COLO668 (cell line): ENCODE results near the gene SDK1.
"Not testable (repeated sequence)": the region's sequence is repeated elsewhere in the genome, so short reads cannot be mapped to it uniquely, and the experiment has no call there.

Experiments
- DNase-seq: peaks from one replicate; lab custom pipeline; 2025; ENCODE audit not compliant: unreplicated experiment; lab: John Stamatoyannopoulos, UW

The SDK1 gene

GRCh38 chr7:3710122-3710521 lies 409.1 kb downstream of the SDK1 start:
- no peak for DNase-seq

- DNase-seq = no peak
Observed at GRCh38 chr7:3710531-3710930, 409.5 kb downstream of the SDK1 start.

DNA sequence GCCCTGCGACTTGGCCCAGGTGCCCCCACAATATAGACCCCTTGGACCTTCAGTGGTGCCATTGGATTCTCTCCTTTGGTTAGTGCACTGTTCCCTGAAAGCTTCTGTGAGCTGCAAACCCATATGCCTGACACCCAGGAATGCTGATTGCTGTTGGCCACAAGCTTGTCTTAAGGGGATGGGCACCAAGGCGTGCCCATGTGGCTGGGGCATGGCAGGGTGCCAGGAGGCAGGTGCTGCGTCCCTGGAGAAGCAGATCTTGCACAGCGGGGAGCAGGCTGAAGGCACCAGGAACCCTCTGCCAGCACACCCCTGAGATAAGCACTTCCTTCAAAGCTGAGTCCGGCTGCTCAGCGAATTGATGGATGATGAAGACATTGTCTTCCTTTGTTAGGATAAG lies 411.8 kb downstream of the SDK1 start:
- no peak for DNase-seq

GRCh38 chr7:3721422-3721821 lies 420.4 kb downstream of the SDK1 start:
- DNase-seq = no peak

DNA sequence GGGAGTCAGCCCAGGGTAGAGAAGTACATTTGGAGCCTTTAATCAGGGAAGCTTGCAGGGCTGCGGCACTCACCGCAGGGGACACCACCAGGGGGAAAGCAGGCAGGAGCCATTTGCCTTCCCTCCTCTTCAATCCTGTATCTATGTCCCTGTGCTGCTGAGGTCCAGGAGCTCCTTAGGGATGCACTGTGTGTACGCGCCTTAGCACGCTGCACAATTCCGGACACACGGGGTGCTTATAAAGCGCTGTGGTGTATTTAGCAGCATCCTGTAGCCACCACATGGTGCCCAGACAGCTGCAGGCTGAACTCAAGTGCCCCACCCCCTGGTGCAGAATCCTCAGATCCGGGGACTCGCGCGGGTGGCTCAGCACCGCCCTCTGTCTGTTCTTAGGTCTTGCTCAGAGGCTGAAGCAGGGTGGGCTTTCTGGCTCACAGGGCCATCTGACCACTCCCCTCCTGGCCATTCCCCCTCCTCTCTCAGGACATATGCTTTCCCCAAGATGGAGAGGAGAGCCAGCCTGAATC lies 421.4 kb downstream of the SDK1 start:
- DNase-seq = peak; percentile 24

- no peak for DNase-seq
Observed at GRCh38 chr7:3725155-3726059, 424.4 kb downstream of the SDK1 start.

- no peak for DNase-seq
Observed at GRCh38 chr7:3730276-3730675, 429.2 kb downstream of the SDK1 start.

DNA sequence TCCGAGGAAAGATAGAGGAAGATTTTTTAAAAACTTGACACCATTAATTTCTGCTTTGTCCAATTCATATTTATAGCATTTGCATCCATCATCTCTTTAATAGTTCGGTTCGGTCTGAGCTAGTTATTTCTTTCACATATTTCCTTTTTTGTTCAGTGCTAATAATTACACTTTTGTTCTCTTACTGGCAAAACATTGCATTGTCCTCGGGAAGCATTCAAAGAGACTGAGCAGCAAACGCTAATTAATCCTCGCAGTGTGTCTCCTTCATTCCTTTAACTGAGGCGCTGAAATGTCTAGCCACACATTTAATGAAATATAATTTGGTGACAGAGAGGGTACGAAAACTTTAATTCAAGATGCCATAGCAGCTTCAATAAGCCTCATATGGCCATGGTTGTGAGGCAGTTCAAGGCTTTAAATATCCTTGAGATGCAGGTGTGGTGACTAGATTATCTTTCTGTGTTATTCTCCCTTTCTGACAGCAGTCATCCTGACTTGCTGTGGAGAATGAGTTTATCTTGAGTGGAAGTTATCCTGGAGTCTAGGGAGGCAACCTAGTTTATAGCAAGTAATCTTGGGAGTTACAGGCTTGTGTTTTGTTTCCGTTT lies 431.4 kb downstream of the SDK1 start:
- DNase-seq = no peak

- no peak for DNase-seq
Observed at GRCh38 chr7:3733541-3734140, 432.6 kb downstream of the SDK1 start.

GRCh38 chr7:3738964-3739363 lies 437.9 kb downstream of the SDK1 start:
- DNase-seq = no peak

DNA sequence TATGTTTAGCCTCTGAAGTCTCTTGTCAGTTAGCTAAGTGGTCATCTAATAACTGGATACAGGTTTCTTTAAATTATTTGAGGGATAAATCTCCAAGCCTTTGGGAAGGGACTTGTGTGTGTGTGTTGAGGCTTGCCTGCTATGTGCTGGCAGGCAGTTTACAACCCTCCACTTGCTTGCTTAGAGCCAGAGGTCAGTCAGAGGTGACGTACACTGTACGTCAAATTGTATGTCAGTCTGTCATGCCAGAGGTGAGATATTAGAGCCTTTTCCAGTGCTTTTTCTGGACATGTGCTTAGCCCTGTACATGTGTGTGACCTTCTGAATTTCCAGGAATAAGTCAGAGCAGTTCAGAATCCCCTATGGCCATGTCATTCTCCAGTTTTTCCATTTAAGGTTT lies 438.9 kb downstream of the SDK1 start:
- no peak for DNase-seq

GRCh38 chr7:3747467-3747866 lies 446.4 kb downstream of the SDK1 start:
- DNase-seq = no peak

GRCh38 chr7:3748389-3748788 lies 447.3 kb downstream of the SDK1 start:
- DNase-seq = no peak

GRCh38 chr7:3753868-3754267 lies 452.8 kb downstream of the SDK1 start:
- DNase-seq = no peak

DNA sequence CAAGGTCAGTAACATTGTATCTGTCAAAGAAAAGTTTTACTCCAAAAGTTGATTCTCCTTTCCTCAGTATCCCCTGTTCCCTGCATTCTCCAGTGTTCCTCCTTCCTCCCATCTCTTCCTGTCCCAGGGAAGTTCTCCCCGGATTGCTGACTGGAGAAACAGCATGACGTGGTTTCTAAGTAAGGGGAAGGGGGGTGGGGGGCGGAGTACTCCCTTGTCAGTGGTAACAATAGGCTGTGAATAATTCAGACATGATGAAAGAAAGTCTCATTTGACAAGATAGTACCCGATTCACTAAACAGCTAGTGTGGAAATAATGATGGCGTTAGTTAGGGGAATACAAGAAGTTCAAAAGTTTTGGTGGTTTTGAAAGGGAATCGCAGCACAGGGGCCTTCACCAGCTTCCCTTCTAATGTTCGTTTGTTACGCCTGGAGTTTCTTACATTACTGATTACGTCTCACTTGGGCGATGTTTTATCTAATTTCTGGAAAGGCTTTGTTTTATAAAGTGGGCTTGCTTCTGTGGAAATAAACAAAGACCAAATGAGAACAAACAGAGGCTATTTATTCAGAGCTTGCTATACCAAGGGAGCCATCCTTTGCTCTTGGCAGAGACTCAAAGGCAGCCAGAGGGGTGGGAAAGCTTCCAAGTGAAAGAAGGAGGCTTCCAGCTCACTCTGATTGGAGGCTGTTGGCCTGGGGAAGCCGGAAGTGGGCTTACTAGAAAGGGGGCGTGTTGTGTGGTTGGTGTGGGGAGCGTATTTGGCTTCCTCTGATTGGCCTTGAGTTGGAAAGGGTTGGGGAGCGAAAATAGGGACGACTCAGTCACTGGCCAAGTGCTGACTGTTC lies 453.7 kb downstream of the SDK1 start:
- no peak for DNase-seq

DNA sequence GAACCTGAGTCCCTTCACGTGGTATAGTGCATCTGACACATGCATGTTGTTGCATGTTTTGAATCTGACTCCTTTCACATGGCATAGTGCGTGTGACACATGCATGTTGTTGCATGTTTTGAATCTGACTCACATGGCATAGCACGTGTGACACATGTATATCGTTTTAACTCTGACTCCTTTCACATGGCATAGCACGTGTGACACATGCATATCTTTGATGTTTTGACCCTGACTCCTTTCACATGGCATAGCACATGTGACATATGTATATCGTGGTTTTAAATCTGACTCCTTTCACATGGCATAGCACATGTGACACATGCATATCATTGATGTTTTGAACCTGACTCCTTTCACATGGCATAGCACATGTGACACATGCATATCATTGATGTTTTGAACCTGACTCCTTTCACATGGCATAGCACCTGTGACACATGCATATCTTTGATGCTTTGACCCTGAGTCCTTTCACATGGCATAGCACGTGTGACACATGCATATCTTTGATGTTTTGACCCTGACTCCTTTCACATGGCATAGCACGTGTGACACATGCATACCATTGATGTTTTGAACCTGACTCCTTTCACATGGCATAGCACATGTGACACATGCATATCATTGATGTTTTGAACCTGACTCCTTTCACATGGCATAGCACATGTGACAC lies 454.9 kb downstream of the SDK1 start:
- DNase-seq = not testable (repeated sequence)

- DNase-seq = no peak
Observed at GRCh38 chr7:3757059-3757458, 456.0 kb downstream of the SDK1 start.

DNA sequence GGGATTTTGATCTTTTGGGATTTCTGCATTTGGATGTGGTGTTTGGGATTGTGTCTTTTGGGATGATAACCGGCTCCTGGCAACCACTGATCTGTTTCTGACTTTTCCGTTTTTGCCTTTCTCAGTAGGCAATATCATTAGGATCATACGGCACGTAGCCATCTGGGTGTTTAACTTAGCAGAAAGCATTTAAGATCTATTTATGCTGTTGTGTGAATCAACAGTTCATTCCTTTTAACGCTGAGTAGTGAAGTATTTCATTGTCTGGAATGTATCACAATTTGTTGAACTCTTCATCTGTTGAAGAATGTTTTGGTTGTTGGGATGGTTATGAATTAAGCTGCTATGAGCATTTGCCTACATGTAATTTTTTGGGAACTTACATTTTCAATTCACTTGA lies 459.6 kb downstream of the SDK1 start:
- no peak for DNase-seq

DNA sequence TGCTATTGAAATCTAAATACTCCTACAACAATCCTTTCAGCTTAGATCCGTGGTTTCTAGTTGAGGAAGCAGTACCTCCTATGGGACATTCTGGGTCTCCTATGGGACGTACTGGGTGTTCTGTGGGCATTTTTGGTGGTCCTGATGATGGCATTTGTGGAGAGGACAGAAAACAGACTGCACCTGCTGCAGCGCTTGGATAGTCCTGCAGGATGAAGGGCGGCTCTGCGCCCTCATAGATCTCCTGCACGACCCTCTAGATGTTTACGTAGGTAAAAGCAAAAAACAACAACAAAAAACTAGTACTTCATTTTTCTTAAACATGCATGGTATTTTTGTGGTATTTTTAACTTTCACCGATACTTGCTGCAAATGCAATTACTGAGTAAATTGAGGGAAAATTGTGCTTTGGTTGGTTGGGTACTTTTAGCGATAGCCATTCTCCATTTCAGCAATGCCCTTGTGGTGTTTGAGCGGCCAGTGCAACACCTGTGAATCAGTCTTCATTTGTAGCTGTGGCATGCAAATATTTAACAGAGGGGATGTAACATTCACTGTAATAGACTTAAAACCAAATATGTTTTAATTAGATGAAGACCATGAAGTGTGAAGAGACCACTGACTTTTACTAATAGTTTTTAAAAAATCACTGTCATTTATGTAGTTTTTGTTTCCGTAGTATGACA lies 461.2 kb downstream of the SDK1 start:
- DNase-seq = peak; percentile 15
